KMS-11 (cell line): Measurements from ENCODE around the gene ACTN4.

Experiments
- H2AFZ ChIP-seq: fragments of 200-600 bp; sonication (generic); 2 replicates; pipeline ENCODE4 v1.6.1; 2016; ENCODE audit warnings: antibody characterized with exemption, mixed run types, low read depth
- H3K27ac ChIP-seq: fragments of 200-600 bp; sonication (generic); 2 replicates; pipeline ENCODE4 v1.6.1; 2016; ENCODE audit warnings: mild to moderate bottlenecking, mixed run types
- H3K27me3 ChIP-seq: fragments of 200-600 bp; sonication (generic); 2 replicates; pipeline ENCODE4 v1.6.1; 2017; ENCODE audit warnings: mild to moderate bottlenecking, low read depth, mixed run types, moderate library complexity; ENCODE audit not compliant: insufficient read depth
- H3K36me3 ChIP-seq: fragments of 200-600 bp; sonication (generic); 2 replicates; pipeline ENCODE4 v1.6.1; 2017; ENCODE audit warnings: mild to moderate bottlenecking, mixed run types; ENCODE audit not compliant: insufficient read depth
- H3K4me1 ChIP-seq: fragments of 200-600 bp; sonication (generic); 2 replicates; pipeline ENCODE4 v1.6.1; 2016; ENCODE audit warnings: mild to moderate bottlenecking, low read depth, mixed run types; ENCODE audit not compliant: poor library complexity, severe bottlenecking
- H3K4me2 ChIP-seq: fragments of 200-600 bp; sonication (generic); 2 replicates; pipeline ENCODE4 v1.7.0; 2016; ENCODE audit warnings: mild to moderate bottlenecking, mixed run types
- H3K4me3 ChIP-seq: fragments of 200-600 bp; sonication (generic); IDR thresholded peaks from 2 replicates; pipeline ENCODE4 v1.6.1; 2017; ENCODE audit warnings: low read depth, low read length, mixed read lengths; ENCODE audit not compliant: insufficient read depth
- H3K79me2 ChIP-seq: fragments of 200-600 bp; sonication (generic); 2 replicates; pipeline ENCODE4 v1.6.1; 2016; ENCODE audit warnings: low read depth, mixed run types; ENCODE audit not compliant: insufficient read depth
- H3K9ac ChIP-seq: fragments of 200-600 bp; sonication (generic); 2 replicates; pipeline ENCODE4 v1.6.1; 2016; ENCODE audit warnings: mild to moderate bottlenecking, mixed run types
- H4K20me1 ChIP-seq: fragments of 200-600 bp; sonication (generic); 2 replicates; pipeline ENCODE4 v1.6.1; 2016; ENCODE audit warnings: mild to moderate bottlenecking, mixed run types; ENCODE audit not compliant: insufficient read depth
- CTCF ChIP-seq: fragments of 200-600 bp; sonication (generic); conservative IDR thresholded peaks from 2 replicates; pipeline ENCODE4 v1.6.1; 2017; ENCODE audit warnings: low read depth, mild to moderate bottlenecking, antibody characterized with exemption, low read length, moderate library complexity, mixed read lengths

Gene ACTN4

GRCh38 chr19:38773469-38774177, 126.2 kb downstream of the ACTN4 start, which contains the start of gene LGALS7:
LGALS7 (minus strand) TSS chr19:38773517; CDS start chr19:38773492, 25 bp downstream.
- Histone ChIP-seq H3K27me3 (0 out of 2 replicates have a peak, but pooled peaks cover 2% of the 10 kb centered on the region), H3K9ac (no peak within 1 kb of the TSS), H2AFZ (no peak within 1 kb of the TSS), H3K79me2 (no peaks in the 10 kb centered on the region), H3K4me2 (no peak within 1 kb of the TSS), H3K4me1 (no peaks in the 10 kb centered on the region), H4K20me1 (no peaks in the 10 kb centered on the region), H3K4me3 (no peak within 1 kb of the TSS), H3K36me3 (no peaks in the 10 kb centered on the region), H3K27ac (no peak within 1 kb of the TSS)
- no peak for TF ChIP-seq CTCF

GRCh38 chr19:38774181-38774950, 126.9 kb downstream of the ACTN4 start:
- no peak for TF ChIP-seq CTCF
- Histone ChIP-seq H3K9ac (no peak overlapping the region), H3K36me3 (no peaks in the 10 kb centered on the region)

GRCh38 chr19:38778733-38779132, 131.3 kb downstream of the ACTN4 start:
- H3K36me3 ChIP-seq: no peaks in the 10 kb centered on the region
- no peak overlapping the region for H2AFZ ChIP-seq

More at GRCh38 chr19:38774181-38774950, 126.9 kb downstream of the ACTN4 start:
- Histone ChIP-seq H2AFZ (no peak overlapping the region), H3K27ac (no peak overlapping the region), H3K4me3 (no peak overlapping the region), H3K4me1 (no peaks in the 10 kb centered on the region), H3K4me2 (no peak overlapping the region), H3K27me3 (0 out of 2 replicates have a peak, but pooled peaks cover 5% of the 10 kb centered on the region), H4K20me1 (no peaks in the 10 kb centered on the region), H3K79me2 (no peaks in the 10 kb centered on the region)

GRCh38 chr19:38780443-38780842, 133.0 kb downstream of the ACTN4 start:
- peaks cover 22% of the 10 kb centered on the region; the same call in 1 of the 2 replicates for H3K27me3 ChIP-seq
- no peak overlapping the region for H3K27ac ChIP-seq
- no peak overlapping the region for H2AFZ ChIP-seq
- H4K20me1 ChIP-seq: no peaks in the 10 kb centered on the region
- H3K4me2 ChIP-seq: no peak overlapping the region
- H3K36me3 ChIP-seq: no peaks in the 10 kb centered on the region
- no peak overlapping the region for H3K4me3 ChIP-seq
- no peaks in the 10 kb centered on the region for H3K4me1 ChIP-seq
- TF ChIP-seq CTCF: no peak
- no peaks in the 10 kb centered on the region for H3K79me2 ChIP-seq
- H3K9ac ChIP-seq: no peak overlapping the region

More at GRCh38 chr19:38778733-38779132, 131.3 kb downstream of the ACTN4 start:
- H3K4me3 ChIP-seq: no peak overlapping the region
- peaks cover 22% of the 10 kb centered on the region; the same call in 1 of the 2 replicates for H3K27me3 ChIP-seq
- no peak overlapping the region for H3K9ac ChIP-seq
- H3K4me1 ChIP-seq: no peaks in the 10 kb centered on the region
- H3K79me2 ChIP-seq: no peaks in the 10 kb centered on the region
- no peak for TF ChIP-seq CTCF
- no peak overlapping the region for H3K27ac ChIP-seq
- H3K4me2 ChIP-seq: no peak overlapping the region
- no peaks in the 10 kb centered on the region for H4K20me1 ChIP-seq
